IPS DF 4.7 (cell line): ENCODE data around the gene CDK8.

Experiments used
- DNase-seq: peaks from one replicate; pipeline ENCODE4 v3.0.0-alpha.2; 2013; ENCODE audit warnings: low spot score; ENCODE audit errors: extremely low read depth

CDK8 gene

DNA sequence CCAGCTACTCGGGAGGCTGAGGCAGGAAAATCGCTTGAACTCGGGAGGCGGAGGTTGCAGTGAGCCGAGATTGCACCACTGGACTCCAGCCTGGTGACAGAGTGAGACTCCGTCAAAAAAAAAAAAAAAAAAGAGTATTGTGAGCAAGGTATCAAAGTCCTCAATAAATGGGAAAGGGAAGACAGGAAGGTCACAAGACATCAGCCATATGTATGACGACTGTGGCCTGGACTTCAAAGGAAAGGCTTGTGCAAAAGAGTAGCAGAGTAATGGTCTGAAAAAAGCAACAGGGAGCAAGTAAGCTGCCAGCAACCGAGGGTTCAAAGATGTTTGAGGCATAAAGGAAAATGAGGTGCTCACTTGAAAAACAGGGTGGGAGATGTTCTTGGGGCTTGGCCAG is 187.5 kb downstream of the CDK8 start:
- DNase-seq: no peak

- no peak for DNase-seq
Measured at GRCh38 chr13:26442541-26442940, 188.6 kb downstream of the CDK8 start.

DNA sequence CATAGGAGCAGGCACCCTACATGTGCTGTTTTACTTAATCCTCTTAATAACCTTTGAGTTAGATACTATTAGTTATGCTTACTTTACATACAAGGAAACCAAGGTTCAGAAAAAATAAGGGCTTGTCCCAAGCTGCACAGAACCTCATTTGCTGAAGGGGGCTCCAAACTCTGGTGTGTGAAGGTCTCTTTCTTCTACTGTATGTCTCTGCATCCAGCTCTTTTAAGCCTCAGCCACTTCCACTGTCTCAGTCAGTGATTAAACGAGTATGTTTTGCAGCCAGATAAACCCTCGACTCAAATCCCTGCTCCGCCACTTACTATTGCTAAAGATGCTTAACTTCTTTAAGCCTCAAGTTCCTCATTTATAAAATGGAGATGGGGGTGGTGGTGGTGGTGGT is 191.2 kb downstream of the CDK8 start:
- no peak for DNase-seq

GRCh38 chr13:26446751-26447150 is 192.8 kb downstream of the CDK8 start:
- DNase-seq: no peak

DNA sequence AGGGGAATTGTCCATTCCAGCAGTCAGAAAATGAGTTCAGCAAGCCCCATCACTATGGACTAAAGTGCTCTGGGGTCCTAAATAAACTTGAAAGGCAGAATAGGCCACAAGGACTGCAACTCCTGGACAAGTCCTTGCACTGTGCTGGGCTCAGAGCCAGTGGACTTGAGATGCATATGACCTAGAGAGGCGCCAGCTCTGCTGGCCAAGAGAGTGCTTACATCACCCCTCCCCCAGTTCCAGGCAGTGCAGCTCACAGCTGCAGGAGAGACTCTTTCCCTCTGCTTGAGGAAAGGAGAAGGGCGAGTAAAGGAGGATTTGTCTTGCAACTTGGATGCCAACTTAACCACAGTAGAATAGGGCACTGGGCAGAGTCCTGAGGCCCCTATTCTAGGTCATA is 194.1 kb downstream of the CDK8 start:
- DNase-seq: no peak

DNA sequence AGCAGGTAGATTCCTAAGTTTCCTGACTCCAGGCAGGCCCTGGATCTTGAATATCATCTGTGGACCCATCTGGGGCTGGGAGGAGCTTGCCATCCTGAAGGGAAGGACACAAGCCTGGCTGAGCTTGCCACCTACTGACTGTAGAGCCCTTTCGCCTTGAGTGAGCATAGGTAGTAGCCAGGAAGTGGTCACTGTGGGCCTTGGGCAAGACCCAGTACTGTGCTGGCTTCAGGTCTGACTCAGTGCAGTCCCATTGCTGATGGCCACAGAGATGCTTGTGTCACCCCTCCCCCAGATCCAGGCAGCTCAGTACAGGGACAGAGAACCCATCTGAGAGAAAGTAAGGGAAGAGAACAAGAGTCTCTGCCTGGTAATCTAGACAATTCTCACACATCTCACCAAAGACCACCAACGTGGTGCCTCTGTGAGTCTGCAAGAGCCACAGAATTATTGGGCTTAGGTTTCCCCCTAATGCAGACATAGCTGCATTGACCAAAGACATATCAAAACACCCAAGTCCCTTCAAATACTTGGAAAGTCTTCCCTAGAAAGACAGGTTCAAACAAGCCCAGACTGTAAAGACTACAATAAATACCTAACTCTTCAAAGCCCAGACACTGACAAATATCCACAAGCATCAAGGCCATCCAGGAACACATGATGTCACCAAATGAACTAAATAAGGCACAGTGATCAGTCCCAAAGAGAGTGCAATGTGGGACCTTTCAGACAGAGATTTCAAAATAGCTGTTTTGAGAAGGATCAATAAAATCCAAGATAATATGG is 195.3 kb downstream of the CDK8 start:
- DNase-seq: no peak
